Measurements from ENCODE around the gene USP30. TPM values are rescaled to one million over a fixed set of nuclear protein-coding genes. Genes with fewer than 3 reads are reported as not detected.

USP30 gene
- total RNA-seq, 1 experiment from 2014 or later, result 7.8 TPM

DNA sequence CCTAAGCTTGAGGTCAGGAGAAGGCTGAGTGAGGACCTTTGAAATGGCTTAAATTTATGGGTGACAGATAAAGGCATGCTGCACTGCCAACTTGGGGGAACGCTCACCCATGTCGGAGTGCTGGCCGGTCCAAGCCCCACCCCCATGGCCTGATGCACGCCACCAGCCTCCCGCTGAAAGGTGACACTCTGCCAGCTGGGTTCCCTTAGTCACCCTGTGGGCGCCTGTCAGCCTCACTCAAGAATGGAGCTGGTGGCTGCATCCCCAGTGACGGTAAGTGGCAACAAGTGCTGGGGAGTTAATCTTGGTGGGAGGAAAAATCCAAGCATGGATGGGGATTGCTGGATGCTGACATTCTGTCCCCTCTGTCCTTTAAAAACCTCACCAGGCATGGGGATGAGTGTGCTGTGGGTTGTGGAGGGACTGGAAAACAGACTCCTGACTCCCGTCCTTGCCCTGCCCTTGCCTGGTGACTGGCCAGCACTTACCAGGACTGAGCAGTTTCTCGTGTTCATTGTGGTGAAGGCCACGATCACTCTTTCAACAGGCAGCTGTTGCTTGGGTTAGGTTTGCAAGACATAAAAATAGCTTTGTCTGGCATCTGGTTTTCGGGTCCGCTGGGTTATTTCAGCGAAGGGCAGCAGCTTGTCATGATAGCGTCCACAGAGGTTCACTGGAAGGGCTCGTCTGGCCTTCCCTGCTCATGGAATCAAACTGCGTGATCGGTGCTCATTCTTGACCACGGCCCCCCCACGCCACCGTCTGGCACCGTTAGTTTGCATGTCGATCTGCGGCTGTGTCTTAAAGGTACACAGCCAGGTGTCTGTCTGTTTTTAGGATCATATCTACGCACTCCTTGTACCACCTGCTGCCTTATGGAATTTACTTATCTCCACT is 79.0 kb downstream of the USP30 start:
- peaks cover 0 to 8% of the 10 kb centered on the region in 2 experiments; a peak in 3 of 4 replicates for H3K4me1 Mint-ChIP-seq
- Histone ChIP-seq H3K18ac (ENCODE audit: insufficient read length, low read depth, low read length) (no peak overlapping the region), H2BK15ac (ENCODE audit: low read depth, low read length) (no peak overlapping the region), H3K9me3 (ENCODE audit: control insufficient read depth, low read depth, low read length) (no peaks in the 10 kb centered on the region), H3K4me1 (ENCODE audit: insufficient read depth, low read length) (no peaks in the 10 kb centered on the region), H3K9ac (ENCODE audit: extremely low read depth, insufficient read length, low read length) (no peak overlapping the region), H3T11ph (ENCODE audit: low read length) (no peak overlapping the region), H3K27me3 (ENCODE audit: insufficient read depth, low read length) (no peaks in the 10 kb centered on the region), H3K14ac (ENCODE audit: insufficient read depth, low read length) (no peak overlapping the region), H4K5ac (ENCODE audit: insufficient read length, low read depth, low read length) (no peak overlapping the region), H3K4me2 (ENCODE audit: insufficient read depth, insufficient read length, low read length) (no peak overlapping the region), H4K8ac (replicated peaks; ENCODE audit: insufficient read length, low read depth, low read length) (no peak overlapping the region), H3K4ac (ENCODE audit: low read depth, low read length) (no peak overlapping the region), H3K27ac (ENCODE audit: insufficient read length, low read depth, low read length) (no peak overlapping the region), H2BK5ac (ENCODE audit: insufficient read length, low read length) (no peak overlapping the region), H2AK5ac (ENCODE audit: insufficient read length, low read length) (no peak overlapping the region), H4K20me1 (ENCODE audit: control insufficient read depth, insufficient read depth, insufficient read length) (no peaks in the 10 kb centered on the region), H3K79me1 (ENCODE audit: insufficient read depth, low read depth, low read length, poor library complexity, severe bottlenecking) (no peaks in the 10 kb centered on the region), H2AFZ (ENCODE audit: low read length) (no peak overlapping the region), H2BK20ac (ENCODE audit: low read depth, low read length, poor library complexity, severe bottlenecking) (no peak overlapping the region), H3K79me2 (ENCODE audit: insufficient read depth, low read length) (no peaks in the 10 kb centered on the region), H3K56ac (ENCODE audit: insufficient read length, low read depth, low read length) (no peak overlapping the region), H2BK120ac (ENCODE audit: low read depth, low read length, poor library complexity, severe bottlenecking) (no peak overlapping the region), H4K91ac (ENCODE audit: insufficient read length, low read depth, low read length) (no peak overlapping the region), H3K23ac (ENCODE audit: insufficient read length, low read depth, low read length) (no peak overlapping the region), H2BK12ac (ENCODE audit: insufficient read length, low read depth, low read length) (no peak overlapping the region), H3K23me2 (ENCODE audit: insufficient read length, low read depth, low read length, poor library complexity, severe bottlenecking) (no peaks in the 10 kb centered on the region)
- no peak overlapping the region for H3K4me3 Mint-ChIP-seq
- peaks cover 7 to 9% of the 10 kb centered on the region in 2 experiments for H3K9me3 Mint-ChIP-seq
- no peaks in the 10 kb centered on the region; the same call in 1 of the 2 replicates for H3K27me3 Mint-ChIP-seq (ENCODE audit: low read depth)
- peaks cover 0 to 1% (median 0%) of the 10 kb centered on the region in 3 experiments; a peak in 1 of 7 replicates for H3K36me3 Mint-ChIP-seq (ENCODE audit: insufficient read depth in 1 of 3, low read depth in 3 of 3)
- DNase-seq, result no peak
- TF ChIP-seq, protein P1, sequence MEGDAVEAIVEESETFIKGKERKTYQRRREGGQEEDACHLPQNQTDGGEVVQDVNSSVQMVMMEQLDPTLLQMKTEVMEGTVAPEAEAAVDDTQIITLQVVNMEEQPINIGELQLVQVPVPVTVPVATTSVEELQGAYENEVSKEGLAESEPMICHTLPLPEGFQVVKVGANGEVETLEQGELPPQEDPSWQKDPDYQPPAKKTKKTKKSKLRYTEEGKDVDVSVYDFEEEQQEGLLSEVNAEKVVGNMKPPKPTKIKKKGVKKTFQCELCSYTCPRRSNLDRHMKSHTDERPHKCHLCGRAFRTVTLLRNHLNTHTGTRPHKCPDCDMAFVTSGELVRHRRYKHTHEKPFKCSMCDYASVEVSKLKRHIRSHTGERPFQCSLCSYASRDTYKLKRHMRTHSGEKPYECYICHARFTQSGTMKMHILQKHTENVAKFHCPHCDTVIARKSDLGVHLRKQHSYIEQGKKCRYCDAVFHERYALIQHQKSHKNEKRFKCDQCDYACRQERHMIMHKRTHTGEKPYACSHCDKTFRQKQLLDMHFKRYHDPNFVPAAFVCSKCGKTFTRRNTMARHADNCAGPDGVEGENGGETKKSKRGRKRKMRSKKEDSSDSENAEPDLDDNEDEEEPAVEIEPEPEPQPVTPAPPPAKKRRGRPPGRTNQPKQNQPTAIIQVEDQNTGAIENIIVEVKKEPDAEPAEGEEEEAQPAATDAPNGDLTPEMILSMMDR (conservative IDR thresholded peaks at IDR 0.05), result no peak
- H3K27ac Mint-ChIP-seq, result no peak overlapping the region
- WGBS (ENCODE audit: extremely low coverage, insufficient read length, low lambda C conversion rate), result no CpG with 5 or more reads among the region's 24 CpGs
